Testis (tissue), 3 donors: Measurements from ENCODE around the gene FUT6. TPM values are rescaled to one million over a fixed set of nuclear protein-coding genes. Genes with fewer than 3 reads are reported as not detected.
"Not testable (repeated sequence)": the region's sequence is repeated elsewhere in the genome, so short reads cannot be mapped to it uniquely, and the experiment has no call there.

Source experiments
- DNase-seq: peaks from one replicate; pipeline ENCODE4 v3.0.0-alpha.2; 2019
- H3K27ac ChIP-seq, 2 donors: fragments of 200-600 bp; sonication (generic); one replicate each; pipeline ENCODE4 v1.5.1; 2019
- H3K27me3 ChIP-seq: fragments of 200-600 bp; sonication (generic); one replicate; pipeline ENCODE4 v1.5.1; 2019
- H3K36me3 ChIP-seq: fragments of 200-600 bp; sonication (generic); one replicate; pipeline ENCODE4 v1.5.1; 2017; ENCODE audit warnings: low read depth; ENCODE audit errors: missing control alignments
- H3K4me1 ChIP-seq: fragments of 200-600 bp; sonication (generic); one replicate; pipeline ENCODE4 v1.5.1; 2019
- H3K4me3 ChIP-seq, 2 donors: fragments of 200-600 bp; sonication (generic); one replicate each; pipeline ENCODE4 v1.5.1; 2017 to 2019
- H3K9me3 ChIP-seq: fragments of 200-600 bp; sonication (generic); one replicate; pipeline ENCODE4 v1.5.1; 2017
- POLR2A ChIP-seq: fragments of 450-650 bp; IDR thresholded peaks from one replicate; pipeline ENCODE4 v1.6.1; 2017; ENCODE audit warnings: antibody characterized with exemption, mild to moderate bottlenecking, moderate library complexity
- whole genome bisulfite sequencing, 2 donors: methylation state at CpG; one replicate each; pipeline ENCODE4 v1.1.5; 2018; 5-methylcytosine and 5-hydroxymethylcytosine counted together
- intact Hi-C: fragments of 100-400 bp; cut with DNase I; formaldehyde crosslinking; loops from one replicate; pipeline ENCODE4 v1.15.1; 2023; ENCODE audit warnings: low total_unique reads
- polyA plus RNA-seq: library from polyadenylated mRNA; stranded (reverse); fragments of 350-450 nt; fragmentation: Illumina TruSeq; extraction: RNeasy Lipid Tissue Mini Kit (QIAGEN cat#74804); gene quantifications from one replicate; pipeline ENCODE4 v1.2.3, GENCODE V29; 2014; ENCODE audit warnings: low read depth, low replicate concordance; ENCODE audit not compliant: insufficient read depth
- total RNA-seq, 2 donors: library from RNA; depleted of rRNA; stranded (reverse); fragments of >200 nt; gene quantifications; one replicate each; pipeline ENCODE4 v1.2.3, GENCODE V29; 2016
- TF ChIP-seq, protein P1 (sequence below), 3 experiments: fragments of 450-650 bp in 2 of 3; fragments of 200-600 bp in 1 of 3; sonication (generic) in 1 of 3; IDR thresholded peaks; one replicate each; pipeline ENCODE4 v1.5.1; 2016 to 2019; ENCODE audit warnings: antibody characterized with exemption in 3 of 3, mild to moderate bottlenecking in 2 of 3, moderate library complexity in 1 of 3

Gene FUT6
- total and polyA plus RNA-seq, 3 donors from 2014 or later, result 0.19 to 0.84 (median 0.39) TPM

DNA sequence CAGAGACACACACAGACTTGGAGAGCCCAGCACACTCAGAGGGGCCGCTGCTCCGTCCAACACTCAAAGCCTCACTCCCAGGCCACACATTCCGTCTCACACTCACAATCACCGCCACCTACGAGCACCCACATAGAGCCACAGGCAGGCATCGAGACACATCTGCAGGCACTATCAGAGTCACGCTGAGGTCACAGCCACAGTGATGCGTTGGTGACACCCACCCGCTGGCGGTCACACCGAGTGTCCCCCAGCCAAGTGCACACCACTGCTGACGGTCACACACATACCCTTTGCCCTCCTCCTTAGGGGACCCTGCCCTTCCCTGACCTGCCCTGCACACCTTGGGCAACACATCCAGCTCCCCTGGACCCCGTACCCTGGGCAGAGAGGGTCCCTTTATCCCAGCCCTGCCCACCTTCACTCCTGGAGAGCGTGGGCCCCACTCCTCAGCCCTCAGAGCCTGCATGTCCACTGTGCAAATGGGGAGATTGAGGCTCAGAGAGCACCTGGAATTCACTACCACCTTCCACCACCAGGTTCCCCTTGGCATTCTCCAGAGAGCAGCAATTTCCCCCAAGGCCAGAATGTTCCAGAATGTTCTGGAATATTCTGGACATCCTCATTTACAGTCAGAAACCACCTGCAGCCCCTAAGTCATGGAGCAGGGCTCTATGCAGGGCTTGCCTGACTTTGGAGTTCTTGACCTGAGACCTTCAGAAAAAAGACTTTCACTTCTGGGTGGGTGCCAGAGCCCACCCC is 25.4 kb upstream of the FUT6 start:
- no peak overlapping the region for H3K27ac ChIP-seq
- 82 to 95% methylated on average over 4 to 14 of the region's 14 CpGs for WGBS, 2 donors
- intact Hi-C loops, result no loop called here
- no peak for DNase-seq
- no peaks in the 10 kb centered on the region for H3K36me3 ChIP-seq
- H3K4me1 ChIP-seq, result no peaks in the 10 kb centered on the region
- TF ChIP-seq, protein P1, sequence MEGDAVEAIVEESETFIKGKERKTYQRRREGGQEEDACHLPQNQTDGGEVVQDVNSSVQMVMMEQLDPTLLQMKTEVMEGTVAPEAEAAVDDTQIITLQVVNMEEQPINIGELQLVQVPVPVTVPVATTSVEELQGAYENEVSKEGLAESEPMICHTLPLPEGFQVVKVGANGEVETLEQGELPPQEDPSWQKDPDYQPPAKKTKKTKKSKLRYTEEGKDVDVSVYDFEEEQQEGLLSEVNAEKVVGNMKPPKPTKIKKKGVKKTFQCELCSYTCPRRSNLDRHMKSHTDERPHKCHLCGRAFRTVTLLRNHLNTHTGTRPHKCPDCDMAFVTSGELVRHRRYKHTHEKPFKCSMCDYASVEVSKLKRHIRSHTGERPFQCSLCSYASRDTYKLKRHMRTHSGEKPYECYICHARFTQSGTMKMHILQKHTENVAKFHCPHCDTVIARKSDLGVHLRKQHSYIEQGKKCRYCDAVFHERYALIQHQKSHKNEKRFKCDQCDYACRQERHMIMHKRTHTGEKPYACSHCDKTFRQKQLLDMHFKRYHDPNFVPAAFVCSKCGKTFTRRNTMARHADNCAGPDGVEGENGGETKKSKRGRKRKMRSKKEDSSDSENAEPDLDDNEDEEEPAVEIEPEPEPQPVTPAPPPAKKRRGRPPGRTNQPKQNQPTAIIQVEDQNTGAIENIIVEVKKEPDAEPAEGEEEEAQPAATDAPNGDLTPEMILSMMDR (IDR thresholded peaks at IDR 0.05), result peak in 2 of 3 experiments; percentile 13 to 27
- TF ChIP-seq POLR2A, result no peak
- H3K4me3 ChIP-seq, result no peak overlapping the region
- H3K27me3 ChIP-seq, result no peaks in the 10 kb centered on the region
- no peaks in the 10 kb centered on the region for H3K9me3 ChIP-seq

DNA sequence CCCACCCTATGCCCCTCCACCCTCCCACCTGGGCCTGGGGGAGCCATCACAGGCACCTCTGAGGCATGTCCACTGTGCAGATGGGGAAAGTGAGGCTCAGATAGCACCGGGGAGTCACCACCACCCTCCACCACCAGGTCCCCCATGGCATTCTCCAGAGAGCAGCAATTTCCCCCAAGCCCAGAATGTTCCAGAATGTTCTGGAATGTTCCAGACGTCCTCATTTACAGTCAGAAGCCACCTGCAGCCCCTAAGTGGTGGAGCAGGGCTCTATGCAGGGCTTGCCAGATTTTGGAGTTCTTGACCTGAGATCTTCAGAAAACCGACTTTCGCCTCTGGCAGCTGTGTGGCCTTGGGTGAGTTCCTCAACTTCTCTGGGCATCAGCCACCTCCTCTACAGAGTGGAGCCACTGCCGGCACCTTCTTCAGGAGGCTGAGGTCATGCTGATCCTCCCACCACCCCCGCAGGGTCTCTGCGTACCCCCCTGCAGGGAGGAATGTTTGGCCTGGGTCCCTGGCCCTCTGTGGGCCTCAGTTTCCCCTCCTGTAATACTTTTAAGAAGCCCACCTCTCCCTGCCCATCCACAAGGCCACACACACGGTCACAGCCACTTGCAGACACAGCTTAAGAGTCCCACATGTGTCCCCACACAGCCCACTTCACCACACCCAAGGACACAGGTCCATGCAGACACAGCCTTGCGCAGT is 24.7 kb upstream of the FUT6 start:
- no peaks in the 10 kb centered on the region for H3K4me1 ChIP-seq
- no peak overlapping the region for H3K27ac ChIP-seq
- DNase-seq, result no peak
- no peaks in the 10 kb centered on the region for H3K36me3 ChIP-seq
- intact Hi-C loops, result no loop called here
- H3K4me3 ChIP-seq, result no peak overlapping the region
- TF ChIP-seq POLR2A, result no peak
- TF ChIP-seq, protein P1 (IDR thresholded peaks at IDR 0.05), result no peak
- WGBS, 2 donors, result 85 to 88% methylated on average over 4 to 9 of the region's 9 CpGs
- H3K27me3 ChIP-seq, result no peaks in the 10 kb centered on the region
- H3K9me3 ChIP-seq, result no peaks in the 10 kb centered on the region

DNA sequence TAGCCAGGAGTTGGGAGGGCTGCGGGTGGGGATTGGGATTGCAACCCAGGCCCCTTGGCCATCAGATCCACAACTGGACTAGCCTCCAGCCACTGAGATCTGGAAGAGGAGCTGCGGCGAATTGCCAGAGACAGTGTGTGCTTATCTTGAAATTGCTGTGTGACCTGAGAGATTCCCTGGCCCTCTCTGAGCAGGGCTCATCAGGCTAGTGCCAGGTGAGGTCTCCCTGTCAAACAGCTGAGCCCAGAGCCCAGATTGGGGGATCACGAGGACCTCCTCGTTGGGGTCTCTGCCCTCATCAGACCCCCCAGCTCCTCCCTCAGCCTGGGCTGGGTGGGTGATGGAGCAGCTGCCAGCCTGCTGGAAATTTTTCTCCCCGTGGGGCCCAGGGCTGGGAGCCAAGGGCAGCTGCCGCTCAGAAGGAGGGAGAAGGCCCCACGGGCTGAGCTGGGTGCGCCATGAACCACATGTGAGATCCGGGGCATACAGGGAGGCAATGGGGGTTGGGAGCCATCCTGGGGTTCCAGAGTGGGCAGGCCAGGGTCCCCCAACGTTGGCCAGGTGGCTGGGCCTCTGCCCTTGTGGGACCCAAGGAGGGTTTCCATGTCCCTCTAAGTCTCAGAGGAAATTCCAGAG is 23.6 kb upstream of the FUT6 start:
- Histone ChIP-seq H3K36me3 (no peaks in the 10 kb centered on the region), H3K27ac (no peak overlapping the region), H3K4me1 (no peaks in the 10 kb centered on the region), H3K9me3 (no peaks in the 10 kb centered on the region), H3K4me3 (no peak overlapping the region), H3K27me3 (no peaks in the 10 kb centered on the region)
- intact Hi-C loops, result no loop called here
- no peak for DNase-seq
- WGBS, 2 donors, result 65 to 92% methylated on average over 8 to 11 of the region's 11 CpGs
- no peak for TF ChIP-seq POLR2A
- TF ChIP-seq, protein P1 (IDR thresholded peaks at IDR 0.05), result no peak

DNA sequence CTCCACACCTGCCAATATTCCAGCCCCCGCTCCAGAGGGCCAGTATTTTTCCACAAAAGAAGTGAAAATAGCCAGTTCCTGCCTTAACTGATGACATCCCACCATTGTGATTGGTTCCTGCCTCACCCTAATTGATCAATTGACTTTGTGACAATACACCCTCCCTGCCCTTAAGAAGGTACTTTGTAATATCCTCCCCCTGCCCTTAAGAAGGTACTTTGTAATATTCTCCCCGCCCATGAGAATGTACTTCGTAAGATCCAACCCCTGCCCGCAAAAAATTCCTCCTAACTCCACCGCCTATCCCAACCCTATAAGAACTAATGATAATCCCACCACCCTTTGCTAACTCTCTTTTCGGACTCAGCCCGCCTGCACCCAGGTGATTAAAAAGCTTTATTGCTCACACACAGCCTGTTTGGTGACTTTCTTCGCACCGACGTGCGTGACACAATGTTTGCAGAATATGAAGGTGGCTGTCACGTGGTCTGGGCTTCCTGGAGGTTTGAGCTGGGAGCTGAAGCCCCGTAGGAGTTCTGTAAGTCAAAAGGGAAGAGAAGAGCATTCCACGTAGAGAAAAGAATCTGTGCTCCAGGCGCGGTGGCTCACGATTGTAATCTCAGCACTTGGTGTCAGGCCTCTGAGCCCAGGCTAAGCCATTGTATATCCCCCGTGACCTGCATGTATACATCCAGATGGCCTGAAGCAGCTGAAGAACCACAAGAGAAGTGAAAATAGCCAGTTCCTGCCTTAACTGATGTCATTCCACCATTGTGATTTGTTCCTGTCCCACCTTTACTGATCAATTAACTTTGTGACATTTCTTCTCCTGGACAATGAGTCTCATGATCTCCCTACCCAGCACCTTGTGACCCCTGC is 17.9 kb upstream of the FUT6 start:
- 86 to 91% methylated on average over 18 of the region's 18 CpGs for WGBS, 2 donors
- H3K4me3 ChIP-seq, result no peak overlapping the region
- no peaks in the 10 kb centered on the region for H3K27me3 ChIP-seq
- intact Hi-C loops, result no loop called here
- no peaks in the 10 kb centered on the region for H3K36me3 ChIP-seq
- TF ChIP-seq, protein P1 (IDR thresholded peaks at IDR 0.05), result no peak
- TF ChIP-seq POLR2A, result no peak
- no peaks in the 10 kb centered on the region for H3K9me3 ChIP-seq
- no peaks in the 10 kb centered on the region for H3K4me1 ChIP-seq
- DNase-seq, result no peak
- no peak overlapping the region for H3K27ac ChIP-seq

DNA sequence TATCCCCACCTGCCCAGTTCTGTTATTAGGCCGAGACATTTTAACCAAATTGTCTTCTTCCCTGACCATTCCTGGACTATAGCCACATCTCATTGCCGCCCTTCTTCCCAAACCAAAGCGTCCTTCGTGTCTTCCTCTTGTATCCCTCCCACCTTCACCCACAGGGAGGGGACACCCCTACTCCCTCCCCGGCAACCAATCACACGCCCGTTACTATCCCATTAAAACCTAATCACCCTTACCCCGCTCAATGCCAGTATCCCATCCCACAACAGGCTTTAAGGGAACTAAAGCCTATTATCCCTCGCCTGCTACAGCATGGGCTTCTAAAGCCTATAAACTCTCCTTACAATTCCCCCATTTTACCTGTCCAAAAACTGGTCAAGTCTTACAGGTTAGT is 15.6 kb upstream of the FUT6 start:
- H3K4me1 ChIP-seq, H3K9me3 ChIP-seq, H3K36me3 ChIP-seq, DNase-seq, H3K4me3 ChIP-seq, H3K27ac ChIP-seq, intact Hi-C loops, H3K27me3 ChIP-seq: not testable (repeated sequence)
- 75 to 84% methylated on average over 9 of the region's 9 CpGs for WGBS, 2 donors

DNA sequence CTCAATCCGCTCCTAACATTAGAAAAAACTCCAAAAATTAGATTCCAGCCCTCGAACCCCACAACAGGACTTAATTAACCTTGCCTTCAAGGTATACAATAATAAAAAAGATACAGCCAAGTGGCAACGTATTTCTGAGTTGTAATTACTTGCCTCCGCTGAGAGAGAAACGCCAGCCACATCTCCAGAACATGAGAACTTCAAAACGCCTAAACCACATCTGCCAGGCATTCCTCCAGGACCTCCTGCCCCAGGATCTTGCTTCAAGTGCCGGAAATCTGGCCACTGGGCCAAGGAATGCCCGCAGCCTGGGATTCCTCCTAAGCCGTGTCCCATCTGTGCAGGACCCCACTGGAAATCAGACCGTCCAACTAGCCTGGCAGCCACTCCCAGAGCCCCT is 14.6 kb upstream of the FUT6 start:
- H3K4me3 ChIP-seq, H3K36me3 ChIP-seq, H3K4me1 ChIP-seq, DNase-seq, H3K9me3 ChIP-seq, H3K27ac ChIP-seq, H3K27me3 ChIP-seq, intact Hi-C loops: not testable (repeated sequence)
- 84 to 88% methylated on average over 10 of the region's 10 CpGs for WGBS, 2 donors
